GM12801 (cell line): Measurements from ENCODE around the gene ANKRD44.

Experiments used
- TF ChIP-seq, protein P1 (sequence below): IDR thresholded peaks from one replicate; pipeline ENCODE4 v1.5.1; 2011; ENCODE audit warnings: control low read depth; ENCODE audit not compliant: insufficient read length; ENCODE audit errors: extremely low read depth

The ANKRD44 gene

GRCh38 chr2:197209246-197209645 is 101.3 kb downstream of the ANKRD44 start:
- TF ChIP-seq, protein P1, sequence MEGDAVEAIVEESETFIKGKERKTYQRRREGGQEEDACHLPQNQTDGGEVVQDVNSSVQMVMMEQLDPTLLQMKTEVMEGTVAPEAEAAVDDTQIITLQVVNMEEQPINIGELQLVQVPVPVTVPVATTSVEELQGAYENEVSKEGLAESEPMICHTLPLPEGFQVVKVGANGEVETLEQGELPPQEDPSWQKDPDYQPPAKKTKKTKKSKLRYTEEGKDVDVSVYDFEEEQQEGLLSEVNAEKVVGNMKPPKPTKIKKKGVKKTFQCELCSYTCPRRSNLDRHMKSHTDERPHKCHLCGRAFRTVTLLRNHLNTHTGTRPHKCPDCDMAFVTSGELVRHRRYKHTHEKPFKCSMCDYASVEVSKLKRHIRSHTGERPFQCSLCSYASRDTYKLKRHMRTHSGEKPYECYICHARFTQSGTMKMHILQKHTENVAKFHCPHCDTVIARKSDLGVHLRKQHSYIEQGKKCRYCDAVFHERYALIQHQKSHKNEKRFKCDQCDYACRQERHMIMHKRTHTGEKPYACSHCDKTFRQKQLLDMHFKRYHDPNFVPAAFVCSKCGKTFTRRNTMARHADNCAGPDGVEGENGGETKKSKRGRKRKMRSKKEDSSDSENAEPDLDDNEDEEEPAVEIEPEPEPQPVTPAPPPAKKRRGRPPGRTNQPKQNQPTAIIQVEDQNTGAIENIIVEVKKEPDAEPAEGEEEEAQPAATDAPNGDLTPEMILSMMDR: no peak

DNA sequence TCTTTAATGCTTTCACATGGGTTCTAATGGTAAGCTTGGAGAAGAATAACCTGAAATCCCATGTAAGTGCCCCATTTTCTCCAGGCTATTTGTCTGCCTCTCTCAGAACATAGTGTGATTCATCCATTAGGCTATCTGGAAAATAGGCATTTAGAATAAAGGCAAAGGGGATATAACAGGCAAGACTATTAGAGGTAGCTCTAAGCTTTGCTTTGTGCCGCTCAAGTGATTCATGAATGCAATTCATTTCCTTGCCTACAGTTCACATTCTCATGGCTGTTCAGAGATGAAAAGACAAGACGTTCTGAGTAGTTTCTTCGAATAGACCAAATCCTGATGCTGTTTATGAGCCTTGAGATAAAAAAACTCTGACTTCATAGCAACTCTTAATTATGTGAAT is 101.7 kb downstream of the ANKRD44 start:
- TF ChIP-seq, protein P1: no peak

GRCh38 chr2:197208024-197208423 is 102.6 kb downstream of the ANKRD44 start:
- TF ChIP-seq, protein P1: no peak

DNA sequence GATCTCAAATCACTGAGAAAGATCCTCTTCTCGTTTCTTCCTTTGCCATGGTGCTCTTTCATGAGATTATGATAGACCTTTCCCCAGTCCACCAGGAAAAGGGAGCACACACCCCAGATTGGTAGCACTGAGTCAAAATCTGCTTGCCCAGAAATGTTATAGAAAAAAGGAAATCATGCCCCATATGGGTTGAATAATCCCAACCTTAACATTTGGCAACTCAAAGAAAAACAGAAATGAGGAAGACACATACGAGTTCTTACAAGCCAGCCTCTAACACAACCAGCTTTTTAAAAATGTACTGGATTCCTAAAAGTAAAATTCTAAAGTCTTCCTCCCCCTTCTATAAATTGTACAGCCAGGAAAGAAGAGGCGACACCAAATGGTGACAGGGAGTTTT is 103.0 kb downstream of the ANKRD44 start:
- TF ChIP-seq, protein P1: no peak

DNA sequence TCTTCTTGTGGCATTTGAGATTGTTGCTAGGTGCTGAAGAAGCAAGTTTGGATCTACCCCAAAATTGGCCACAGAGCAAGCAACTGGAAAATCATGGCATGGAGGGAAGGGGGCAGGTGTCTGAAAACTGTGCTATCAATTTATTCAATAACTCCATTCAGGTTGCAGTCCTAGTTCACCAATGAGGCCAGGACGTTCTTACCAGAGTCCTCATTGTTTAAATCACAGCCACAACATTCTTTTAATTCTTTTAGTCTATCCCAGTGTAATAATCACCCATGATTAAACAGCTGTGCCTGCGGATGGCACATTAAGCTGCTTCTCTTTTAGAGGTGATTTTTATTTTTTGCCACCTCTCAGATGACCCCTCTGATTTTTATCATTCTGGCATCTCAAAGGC is 103.5 kb downstream of the ANKRD44 start:
- TF ChIP-seq, protein P1: no peak

DNA sequence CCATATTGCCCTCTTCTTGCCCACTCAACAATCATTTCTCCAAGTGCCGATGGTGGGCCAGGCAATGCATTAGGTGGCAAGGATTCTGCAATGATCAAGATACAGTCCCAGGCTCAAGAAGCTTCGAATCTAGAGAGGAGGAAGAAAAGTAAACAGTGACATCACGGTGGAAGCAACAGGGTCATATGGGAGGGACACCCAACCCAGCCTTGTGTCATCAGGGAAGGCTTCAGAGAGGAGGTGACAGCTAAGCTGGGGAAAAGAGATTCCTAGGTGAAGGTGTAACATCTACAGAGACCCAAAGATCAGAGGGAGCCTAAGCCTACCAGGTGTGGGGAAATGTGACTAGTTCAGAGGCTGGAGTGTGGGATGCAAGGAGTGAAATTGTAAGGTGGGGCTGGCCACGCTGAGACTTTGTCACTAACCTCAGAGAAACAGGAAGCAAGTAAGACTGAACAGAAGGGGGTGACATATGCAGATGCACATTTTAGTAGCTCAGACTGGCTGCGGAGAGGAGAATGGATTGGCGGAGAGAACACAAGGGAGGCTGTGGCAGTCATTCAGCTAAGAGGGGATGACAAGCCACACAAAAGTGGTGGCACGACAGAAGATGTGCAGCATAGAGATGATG is 104.9 kb downstream of the ANKRD44 start:
- TF ChIP-seq, protein P1: no peak

DNA sequence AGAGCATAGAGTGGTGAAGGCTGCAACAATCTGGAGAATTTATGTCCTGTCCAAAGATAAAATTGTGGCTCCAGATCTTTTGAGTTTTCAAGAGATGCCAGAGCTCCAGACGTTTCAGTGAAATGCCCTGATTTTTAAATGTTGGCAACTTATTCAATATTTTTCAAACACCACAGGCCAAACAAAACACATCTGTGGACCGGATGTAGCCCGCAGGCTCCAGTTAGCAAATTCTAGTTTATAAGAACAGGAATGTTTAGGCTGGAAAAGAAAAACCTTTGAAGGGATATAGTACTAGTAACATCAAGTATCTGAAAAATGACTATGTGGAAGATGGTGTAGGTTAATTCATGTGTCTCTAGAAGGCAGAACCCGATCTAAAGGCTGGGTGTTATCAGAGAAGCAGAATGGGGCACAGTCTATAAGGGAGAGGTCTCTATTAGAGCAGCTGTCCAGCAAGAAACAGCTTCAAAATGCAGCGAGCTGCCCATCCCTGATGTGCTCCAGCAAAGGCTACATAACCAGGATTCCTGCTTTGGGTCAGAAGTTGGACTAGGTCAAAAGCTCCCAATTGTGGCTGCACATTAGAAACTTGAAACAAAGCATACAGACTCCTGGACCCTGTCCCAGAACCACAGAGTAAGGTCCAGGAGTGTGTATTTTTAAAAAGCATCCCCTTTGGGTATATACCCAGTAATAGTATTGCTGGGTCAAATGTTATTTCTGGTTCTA is 105.9 kb downstream of the ANKRD44 start:
- TF ChIP-seq, protein P1: no peak
